Neural crest cell (in vitro differentiated cells): ENCODE data around the gene SRPK1. TPM values are rescaled to one million over a fixed set of nuclear protein-coding genes. Genes with fewer than 3 reads are reported as not detected.

Experiments
- DNase-seq: peaks from one replicate; pipeline ENCODE4 v3.0.0; 2021; ENCODE audit warnings: low read depth, mixed read lengths, low spot score
- H3K27ac Mint-ChIP-seq: one replicate; pipeline ENCODE4 v1.8.0; 2021; ENCODE audit warnings: mild to moderate bottlenecking, mixed read lengths; ENCODE audit not compliant: unreplicated experiment
- H3K27me3 Mint-ChIP-seq: 2 replicates; pipeline ENCODE4 v1.8.0; 2021; ENCODE audit warnings: low read depth, mild to moderate bottlenecking, mixed read lengths
- H3K36me3 Mint-ChIP-seq: 2 replicates; pipeline ENCODE4 v1.8.0; 2021; ENCODE audit warnings: low read depth, mild to moderate bottlenecking, mixed read lengths
- H3K4me1 Mint-ChIP-seq: 2 replicates; pipeline ENCODE4 v1.8.0; 2021; ENCODE audit warnings: mixed read lengths
- H3K4me3 Mint-ChIP-seq: one replicate; pipeline ENCODE4 v1.8.0; 2021; ENCODE audit warnings: mild to moderate bottlenecking, mixed read lengths
- H3K9me3 Mint-ChIP-seq: 2 replicates; pipeline ENCODE4 v1.8.0; 2021; ENCODE audit warnings: mixed read lengths
- CTCF ChIP-seq: fragments of 200-600 bp; sonication (generic); conservative IDR thresholded peaks from 2 replicates; pipeline ENCODE4 v1.5.0; 2021; ENCODE audit warnings: antibody characterized with exemption, mild to moderate bottlenecking
- total RNA-seq: library from RNA; stranded (reverse); gene quantifications from 2 replicates; pipeline ENCODE4 v1.2.1, GENCODE V29; 2021

SRPK1 gene
- total RNA-seq, 1 donor from 2014 or later = 113 TPM

- Mint-ChIP-seq H3K4me1 (no peaks in the 10 kb centered on the region), H3K9me3 (no peaks in the 10 kb centered on the region), H3K36me3 (peaks cover 41% of the 10 kb centered on the region), H3K27ac (no peak overlapping the region), H3K27me3 (no peaks in the 10 kb centered on the region), H3K4me3 (no peak overlapping the region)
- TF ChIP-seq CTCF = no peak
- no peak for DNase-seq
Observed at GRCh38 chr6:35859367-35859766, 61.5 kb downstream of the SRPK1 start.

DNA sequence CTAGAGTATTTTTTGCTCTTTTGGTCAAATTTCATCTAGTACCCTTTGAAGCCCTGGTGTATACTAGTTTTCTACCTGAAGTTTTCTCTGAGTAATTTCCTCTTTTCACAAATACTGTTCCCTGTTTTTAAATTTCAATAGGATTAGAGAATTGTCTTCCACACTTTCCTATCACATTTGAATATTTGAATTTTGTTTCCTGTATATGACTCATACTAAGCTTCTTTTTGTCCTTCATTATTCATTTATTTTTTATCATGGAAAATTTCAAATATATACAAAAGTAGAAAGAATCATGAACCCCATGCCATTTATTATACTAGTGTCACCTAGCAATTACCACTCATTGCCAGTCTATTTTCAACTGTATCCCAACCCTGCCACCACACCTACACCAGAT is 63.0 kb downstream of the SRPK1 start:
- H3K36me3 Mint-ChIP-seq = peaks cover 33% of the 10 kb centered on the region

GRCh38 chr6:35856250-35856649 is 64.6 kb downstream of the SRPK1 start:
- no peak for DNase-seq
- Mint-ChIP-seq H3K9me3 (no peaks in the 10 kb centered on the region), H3K36me3 (peaks cover 28% of the 10 kb centered on the region), H3K4me3 (no peak overlapping the region), H3K27me3 (no peaks in the 10 kb centered on the region), H3K27ac (no peak overlapping the region), H3K4me1 (no peaks in the 10 kb centered on the region)
- TF ChIP-seq CTCF = no peak

More for the DNA sequence above, 63.0 kb downstream of the SRPK1 start:
- no peaks in the 10 kb centered on the region for H3K27me3 Mint-ChIP-seq
- no peak overlapping the region for H3K27ac Mint-ChIP-seq
- no peak overlapping the region for H3K4me3 Mint-ChIP-seq
- H3K9me3 Mint-ChIP-seq = no peaks in the 10 kb centered on the region
- H3K4me1 Mint-ChIP-seq = no peaks in the 10 kb centered on the region
- DNase-seq = no peak
- no peak for TF ChIP-seq CTCF

DNA sequence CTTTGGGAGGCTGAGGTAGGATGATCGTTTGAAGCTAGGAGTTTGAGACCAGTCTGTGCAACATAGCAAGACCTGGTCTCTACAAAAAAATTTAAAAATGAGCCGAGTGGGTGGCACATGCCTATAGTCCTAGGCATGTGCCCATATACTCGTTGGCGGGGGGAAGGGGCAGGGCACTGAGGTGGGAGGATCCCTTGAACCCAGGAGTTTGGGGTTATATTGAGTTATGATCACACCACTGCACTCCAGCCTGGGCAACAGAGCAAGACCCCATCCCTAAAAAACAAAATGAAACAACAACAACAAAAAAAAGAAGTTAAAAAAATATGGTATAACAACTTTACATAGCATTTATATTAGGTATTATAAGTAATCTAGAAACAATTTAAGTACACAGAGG is 67.9 kb downstream of the SRPK1 start:
- Mint-ChIP-seq H3K9me3 (peaks cover 2% of the 10 kb centered on the region), H3K4me3 (no peak overlapping the region), H3K27ac (no peak overlapping the region), H3K27me3 (no peaks in the 10 kb centered on the region), H3K4me1 (no peaks in the 10 kb centered on the region), H3K36me3 (peaks cover 40% of the 10 kb centered on the region)
- no peak for DNase-seq
- no peak for TF ChIP-seq CTCF

GRCh38 chr6:35850208-35850607 is 70.7 kb downstream of the SRPK1 start:
- Mint-ChIP-seq H3K27me3 (no peaks in the 10 kb centered on the region), H3K4me3 (no peak overlapping the region), H3K36me3 (peaks cover 46% of the 10 kb centered on the region), H3K9me3 (peaks cover 2% of the 10 kb centered on the region), H3K4me1 (no peaks in the 10 kb centered on the region), H3K27ac (no peak overlapping the region)
- no peak for DNase-seq
- no peak for TF ChIP-seq CTCF

DNA sequence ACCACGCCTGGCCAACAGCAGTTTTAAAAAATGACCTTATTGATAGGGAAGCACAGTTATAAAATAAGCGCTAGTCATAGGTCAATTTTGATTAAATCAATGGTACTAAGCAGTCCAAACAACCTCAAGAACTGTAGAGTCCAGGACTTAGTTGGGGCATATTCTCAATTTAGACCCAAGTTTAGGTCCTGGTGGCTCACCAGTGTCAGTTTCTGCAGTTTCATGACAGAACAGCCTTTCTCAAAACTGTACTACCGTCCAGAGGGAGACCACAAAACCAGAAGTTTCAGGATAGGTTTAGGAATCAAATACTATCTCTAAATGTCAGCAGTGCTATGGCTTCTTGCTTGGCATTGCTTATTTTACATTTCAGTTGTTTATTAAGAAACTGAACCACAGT is 76.6 kb downstream of the SRPK1 start:
- Mint-ChIP-seq H3K36me3 (peaks cover 37% of the 10 kb centered on the region), H3K9me3 (peaks cover 2% of the 10 kb centered on the region), H3K4me1 (no peaks in the 10 kb centered on the region)

More for the DNA sequence above, 76.6 kb downstream of the SRPK1 start:
- TF ChIP-seq CTCF = no peak
- no peak overlapping the region for H3K4me3 Mint-ChIP-seq
- no peaks in the 10 kb centered on the region for H3K27me3 Mint-ChIP-seq
- no peak overlapping the region for H3K27ac Mint-ChIP-seq
- no peak for DNase-seq
